NOMO-1 treated with DMSO at 0.1 percent for 48 hours (cell line): ENCODE measurements around the gene GLDC.

Experiments used
- DNase-seq: peaks from one replicate; lab custom pipeline; 2025; ENCODE audit not compliant: unreplicated experiment; lab: John Stamatoyannopoulos, UW

The GLDC gene

GRCh38 chr9:6512085-6512657 is 133.4 kb downstream of the GLDC start:
- DNase-seq, result no peak

- no peak for DNase-seq
Measured at GRCh38 chr9:6506571-6506970, 139.0 kb downstream of the GLDC start.

- no peak for DNase-seq
Measured at GRCh38 chr9:6502399-6502798, 143.1 kb downstream of the GLDC start.

GRCh38 chr9:6501526-6502210 is 143.9 kb downstream of the GLDC start:
- no peak for DNase-seq

- no peak for DNase-seq
Measured at GRCh38 chr9:6498982-6499381, 146.5 kb downstream of the GLDC start.

DNA sequence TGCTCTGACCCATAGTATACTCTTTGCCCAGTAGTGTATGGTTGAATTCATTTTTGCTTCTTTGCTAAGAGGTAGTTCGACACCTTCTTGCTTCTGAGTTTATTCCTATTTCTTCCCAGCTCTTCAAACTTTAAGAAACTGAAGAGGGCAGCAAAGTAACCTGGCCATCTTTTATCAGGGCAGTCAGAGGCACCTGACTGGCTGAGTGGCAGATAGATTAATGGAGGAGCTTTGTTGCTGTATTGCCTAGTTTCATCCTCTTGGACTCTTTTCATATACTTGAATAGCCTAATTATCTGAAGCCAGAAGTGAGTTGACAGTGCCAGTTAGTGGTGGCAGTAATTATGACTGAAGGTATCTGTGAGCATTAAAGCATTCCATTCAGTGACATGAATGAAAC is 150.1 kb downstream of the GLDC start:
- no peak for DNase-seq

DNA sequence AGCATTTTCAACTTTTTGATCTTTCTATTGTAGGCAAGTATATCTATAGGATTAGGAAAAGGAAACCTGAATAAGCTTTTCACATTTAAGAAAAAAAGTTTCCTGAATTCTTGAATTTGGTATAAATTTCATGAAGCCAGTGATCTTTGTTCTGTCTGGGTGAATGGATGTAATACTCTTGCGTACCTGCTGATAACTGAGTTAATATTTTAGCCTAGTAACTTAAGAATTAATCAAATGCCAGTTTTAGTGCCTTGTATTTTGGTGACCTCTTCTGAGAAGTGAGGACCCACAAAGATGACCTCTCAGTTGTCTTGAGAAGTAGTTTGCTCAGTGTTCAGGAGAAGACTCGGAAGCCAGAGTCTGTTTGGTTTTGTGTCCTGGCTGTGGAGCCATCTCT is 154.7 kb downstream of the GLDC start:
- DNase-seq, result no peak

DNA sequence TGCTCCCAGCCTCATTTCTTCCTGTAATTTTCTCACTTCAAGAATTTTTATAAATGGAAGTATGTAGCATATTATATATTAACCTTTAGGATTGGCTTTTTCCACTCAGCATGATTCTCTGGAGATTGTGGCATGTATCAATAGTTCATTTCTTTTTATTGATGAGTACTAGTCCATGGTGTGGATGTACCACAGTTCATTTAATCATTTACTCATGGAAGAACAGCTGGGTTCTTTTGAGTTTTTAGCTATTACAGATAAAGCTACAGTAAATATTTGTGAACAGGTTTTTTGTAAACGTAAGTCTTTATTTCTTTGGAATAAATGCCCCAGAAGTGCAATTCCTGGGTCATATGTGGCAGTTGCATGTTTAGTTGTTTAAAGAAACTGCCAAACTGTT is 156.4 kb downstream of the GLDC start:
- no peak for DNase-seq

GRCh38 chr9:6488395-6488794 is 157.1 kb downstream of the GLDC start:
- no peak for DNase-seq

DNA sequence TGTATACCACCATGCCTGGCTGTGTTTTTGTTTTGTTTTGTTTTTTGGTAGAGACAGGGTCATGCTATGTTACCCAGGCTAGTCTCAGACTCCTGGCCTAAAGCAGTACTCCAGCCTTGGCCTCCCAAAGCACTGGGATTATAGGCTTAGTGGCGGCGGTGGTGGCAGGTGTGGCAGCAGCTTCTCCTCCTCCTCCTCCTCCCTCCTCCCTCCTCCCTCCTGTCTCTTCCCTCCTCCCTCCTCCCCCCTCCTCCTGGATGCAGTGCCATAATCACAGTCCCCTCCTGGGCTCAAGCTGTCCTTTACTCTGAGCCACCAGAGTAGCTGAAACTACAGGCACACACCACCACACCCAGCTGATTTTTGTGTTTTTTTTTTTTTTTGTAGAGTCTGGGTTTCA is 161.3 kb downstream of the GLDC start:
- DNase-seq, result no peak
